ENCODE results near the gene TRIM66. TPM values are rescaled to one million over a fixed set of nuclear protein-coding genes. Genes with fewer than 3 reads are reported as not detected.

TRIM66 gene
- total and polyA plus RNA-seq, 2 of the 8 experiments (the other 6 are each of a cell fraction or from before 2014, with no cell fraction given), result 3.1 to 3.5 TPM

- TF ChIP-seq FOSL1 (IDR thresholded peaks at IDR 0.05; ENCODE audit: insufficient read depth, low read depth, low read length) (no peak), SUZ12 (IDR thresholded peaks at IDR 0.05; ENCODE audit: low read length) (no peak), BACH1 (IDR thresholded peaks at IDR 0.05; ENCODE audit: low read length) (no peak), POU5F1 (IDR thresholded peaks at IDR 0.05; ENCODE audit: low read depth, low read length) (no peak), BRCA1 (IDR thresholded peaks at IDR 0.05; ENCODE audit: low read depth, low read length) (0 out of 2 replicates have a peak, but pooled peaks have one; percentile 48), JUND (IDR thresholded peaks at IDR 0.05; ENCODE audit: low read length) (peak; percentile 67), HDAC2 (IDR thresholded peaks at IDR 0.05; ENCODE audit: borderline replicate concordance in 1 of 2, low read depth in 2 of 2, low read length in 2 of 2) (no peak), CTBP2 (IDR thresholded peaks at IDR 0.05; ENCODE audit: borderline replicate concordance, insufficient read depth, insufficient read length, low read length) (no peak), ATF2 (IDR thresholded peaks at IDR 0.05; ENCODE audit: low read length) (peak; percentile 51; the same call in 1 of the 2 replicates), USF2 (IDR thresholded peaks at IDR 0.05; ENCODE audit: low read length) (peak; percentile 5; the same call in 1 of the 2 replicates), RNF2 (IDR thresholded peaks at IDR 0.05; ENCODE audit: borderline replicate concordance, low read depth, low read length, missing control alignments, poor library complexity, severe bottlenecking) (no peak), BCL11A (IDR thresholded peaks at IDR 0.05; ENCODE audit: low read depth in 2 of 2, low read length in 2 of 2) (no peak), SIRT6 (IDR thresholded peaks at IDR 0.05; ENCODE audit: low read length) (peak; percentile 48), CHD2 (IDR thresholded peaks at IDR 0.05; ENCODE audit: low read length) (peak; percentile 66), SAP30 (IDR thresholded peaks at IDR 0.05; ENCODE audit: insufficient read depth, insufficient replicate concordance, low read length) (no peak), YY1 (IDR thresholded peaks at IDR 0.05; ENCODE audit: low read depth, low read length) (no peak), KDM1A (IDR thresholded peaks at IDR 0.05; ENCODE audit: borderline replicate concordance, low read length) (no peak), SRF (IDR thresholded peaks at IDR 0.05; ENCODE audit: low read depth, low read length) (0 out of 2 replicates have a peak, but pooled peaks have one; percentile 1), HDAC6 (IDR thresholded peaks at IDR 0.05; ENCODE audit: low read depth, low read length) (no peak)
Observed at GRCh38 chr11:8688414-8689362, 6.2 kb upstream of the TRIM66 start (continued).
